ENCODE results near the gene CATSPER3.

The CATSPER3 gene

DNA sequence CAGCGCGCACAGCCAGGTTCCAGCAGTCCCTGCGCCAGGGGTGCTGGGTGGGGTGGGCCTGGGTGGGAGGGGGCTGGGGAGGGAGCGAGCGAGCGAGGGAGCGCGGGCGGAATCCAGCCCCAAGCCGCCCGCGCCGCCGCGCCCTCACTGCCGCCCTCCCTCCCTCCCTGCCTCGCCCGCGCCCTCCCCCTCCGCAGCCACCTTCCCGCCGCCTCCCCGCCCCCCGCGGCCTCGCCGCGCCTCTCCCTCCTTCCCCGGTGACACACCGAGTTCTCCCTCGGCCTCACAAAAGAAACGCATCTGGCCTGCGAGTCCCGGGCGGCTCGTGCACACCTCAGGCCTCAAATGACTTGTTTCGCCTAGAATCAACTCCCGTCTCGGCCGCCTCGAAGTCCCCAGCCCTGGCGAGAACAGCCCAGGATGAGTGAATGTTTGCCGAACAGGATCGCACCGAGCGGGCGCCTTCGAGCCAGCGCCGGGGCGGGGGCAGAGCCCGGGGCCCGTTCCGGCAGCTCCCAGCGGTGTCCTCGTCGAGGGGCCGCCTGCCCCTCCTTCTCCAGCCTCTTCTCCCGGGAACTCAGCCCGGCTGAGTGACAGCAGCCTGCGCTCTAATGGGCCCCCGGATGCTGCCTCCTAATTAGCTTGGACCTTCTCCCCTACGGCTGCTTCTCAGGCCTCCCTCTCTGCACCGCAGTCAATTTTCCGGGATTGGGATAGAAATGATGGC lies 66.7 kb downstream of the CATSPER3 start:
- H3K27ac Mint-ChIP-seq, result no peak overlapping the region
- H3K27me3 Mint-ChIP-seq (ENCODE audit: low read depth, poor library complexity), result peaks cover 94% of the 10 kb centered on the region
- peaks cover under 1% of the 10 kb centered on the region for H3K9me3 Mint-ChIP-seq
- DNase-seq, result peak; percentile 73
- H3K36me3 Mint-ChIP-seq (ENCODE audit: low read depth), result no peaks in the 10 kb centered on the region
- H3K4me1 Mint-ChIP-seq, result peaks cover 32% of the 10 kb centered on the region
- H3K4me3 Mint-ChIP-seq, result peak overlapping the region; percentile 82
- TF ChIP-seq, protein P1, sequence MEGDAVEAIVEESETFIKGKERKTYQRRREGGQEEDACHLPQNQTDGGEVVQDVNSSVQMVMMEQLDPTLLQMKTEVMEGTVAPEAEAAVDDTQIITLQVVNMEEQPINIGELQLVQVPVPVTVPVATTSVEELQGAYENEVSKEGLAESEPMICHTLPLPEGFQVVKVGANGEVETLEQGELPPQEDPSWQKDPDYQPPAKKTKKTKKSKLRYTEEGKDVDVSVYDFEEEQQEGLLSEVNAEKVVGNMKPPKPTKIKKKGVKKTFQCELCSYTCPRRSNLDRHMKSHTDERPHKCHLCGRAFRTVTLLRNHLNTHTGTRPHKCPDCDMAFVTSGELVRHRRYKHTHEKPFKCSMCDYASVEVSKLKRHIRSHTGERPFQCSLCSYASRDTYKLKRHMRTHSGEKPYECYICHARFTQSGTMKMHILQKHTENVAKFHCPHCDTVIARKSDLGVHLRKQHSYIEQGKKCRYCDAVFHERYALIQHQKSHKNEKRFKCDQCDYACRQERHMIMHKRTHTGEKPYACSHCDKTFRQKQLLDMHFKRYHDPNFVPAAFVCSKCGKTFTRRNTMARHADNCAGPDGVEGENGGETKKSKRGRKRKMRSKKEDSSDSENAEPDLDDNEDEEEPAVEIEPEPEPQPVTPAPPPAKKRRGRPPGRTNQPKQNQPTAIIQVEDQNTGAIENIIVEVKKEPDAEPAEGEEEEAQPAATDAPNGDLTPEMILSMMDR (IDR thresholded peaks at IDR 0.05), result no peak

DNA sequence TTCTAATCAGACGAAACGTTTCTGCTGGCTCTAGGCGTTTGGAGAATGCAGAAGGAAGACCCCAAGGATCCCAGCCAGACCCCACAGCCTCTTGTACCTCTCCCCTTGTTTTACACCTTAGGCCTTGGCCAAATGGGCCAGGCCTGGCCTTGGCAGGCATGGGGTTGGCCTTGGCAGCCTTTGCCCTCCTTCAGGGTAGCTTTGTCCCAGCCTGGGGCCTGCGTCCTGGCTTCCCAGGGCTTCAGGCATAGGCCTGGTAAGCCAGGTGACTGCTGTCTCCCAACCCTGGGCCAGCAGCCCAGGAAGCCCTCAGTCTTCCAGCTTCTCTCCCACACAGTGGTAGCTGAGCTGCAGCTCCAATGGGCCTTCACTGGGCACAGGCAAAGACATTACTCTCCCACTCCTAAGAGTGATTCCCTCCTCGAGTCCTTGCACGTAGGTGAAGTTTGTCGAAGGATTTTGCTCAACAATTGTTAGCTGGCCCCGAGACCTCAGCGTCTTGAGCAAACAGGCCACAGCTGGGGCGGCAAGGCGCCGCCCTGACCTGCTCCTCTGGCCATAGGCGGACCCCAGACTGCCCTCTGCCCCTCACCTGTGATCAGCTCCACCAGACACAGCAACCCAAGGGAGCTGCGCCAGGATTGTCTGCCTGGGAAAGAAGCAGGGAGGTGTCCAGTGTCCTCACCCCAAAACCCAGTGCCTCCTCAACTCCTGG lies 67.4 kb downstream of the CATSPER3 start:
- Mint-ChIP-seq H3K4me1 (peaks cover 25% of the 10 kb centered on the region), H3K4me3 (peak overlapping the region; percentile 82), H3K27me3 (ENCODE audit: low read depth, poor library complexity) (peaks cover 92% of the 10 kb centered on the region), H3K36me3 (ENCODE audit: low read depth) (no peaks in the 10 kb centered on the region), H3K27ac (no peak overlapping the region), H3K9me3 (no peaks in the 10 kb centered on the region)
- no peak for DNase-seq
- TF ChIP-seq, protein P1 (IDR thresholded peaks at IDR 0.05), result no peak

DNA sequence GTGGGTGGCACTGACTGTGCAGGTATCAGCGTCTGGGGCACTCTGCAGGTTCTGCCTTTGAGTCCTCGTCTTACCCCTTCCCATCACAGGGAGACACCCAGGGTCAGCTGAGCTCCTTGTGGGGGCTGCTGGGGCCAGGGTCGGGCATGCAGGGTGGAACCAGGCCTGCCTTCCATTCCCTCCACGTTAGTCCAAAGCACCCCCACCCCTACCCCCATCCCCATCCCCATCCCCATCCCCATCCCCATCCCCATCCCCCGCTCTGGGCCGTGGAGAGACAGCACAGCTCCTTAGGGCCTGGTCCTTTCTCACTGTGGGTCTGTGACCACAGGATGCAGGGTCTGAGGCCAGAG lies 67.9 kb downstream of the CATSPER3 start:
- Mint-ChIP-seq H3K27ac (no peak overlapping the region), H3K27me3 (ENCODE audit: low read depth, poor library complexity) (peaks cover 92% of the 10 kb centered on the region), H3K36me3 (ENCODE audit: low read depth) (no peaks in the 10 kb centered on the region), H3K4me1 (peaks cover 25% of the 10 kb centered on the region), H3K4me3 (no peak overlapping the region), H3K9me3 (no peaks in the 10 kb centered on the region)
- no peak for DNase-seq
- TF ChIP-seq, protein P1 (IDR thresholded peaks at IDR 0.05), result no peak

DNA sequence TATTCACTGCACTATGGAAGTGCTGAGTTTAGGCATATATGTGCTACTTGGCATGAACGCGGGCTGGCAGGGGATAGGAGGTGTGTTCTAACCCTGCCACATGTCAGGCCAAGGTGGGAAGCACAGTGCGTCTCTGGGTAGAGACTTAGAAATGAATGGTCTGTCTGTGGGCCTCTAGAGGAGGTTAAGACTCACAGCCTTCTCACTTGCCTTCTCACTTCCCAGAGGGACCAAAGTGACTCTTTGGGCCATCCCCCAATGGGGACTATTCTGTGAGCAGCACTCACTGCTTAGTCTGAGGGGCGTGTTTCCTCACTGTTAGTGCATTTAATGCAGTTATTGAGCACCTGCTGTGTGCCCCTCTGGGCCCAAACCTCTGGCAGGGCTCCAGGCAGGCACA lies 68.7 kb downstream of the CATSPER3 start:
- DNase-seq, result no peak
- no peak overlapping the region for H3K27ac Mint-ChIP-seq
- no peaks in the 10 kb centered on the region for H3K36me3 Mint-ChIP-seq (ENCODE audit: low read depth)
- no peak overlapping the region for H3K4me3 Mint-ChIP-seq
- TF ChIP-seq, protein P1 (IDR thresholded peaks at IDR 0.05), result no peak
- peaks cover 25% of the 10 kb centered on the region for H3K4me1 Mint-ChIP-seq
- peaks cover 92% of the 10 kb centered on the region for H3K27me3 Mint-ChIP-seq (ENCODE audit: low read depth, poor library complexity)
- H3K9me3 Mint-ChIP-seq, result no peaks in the 10 kb centered on the region

DNA sequence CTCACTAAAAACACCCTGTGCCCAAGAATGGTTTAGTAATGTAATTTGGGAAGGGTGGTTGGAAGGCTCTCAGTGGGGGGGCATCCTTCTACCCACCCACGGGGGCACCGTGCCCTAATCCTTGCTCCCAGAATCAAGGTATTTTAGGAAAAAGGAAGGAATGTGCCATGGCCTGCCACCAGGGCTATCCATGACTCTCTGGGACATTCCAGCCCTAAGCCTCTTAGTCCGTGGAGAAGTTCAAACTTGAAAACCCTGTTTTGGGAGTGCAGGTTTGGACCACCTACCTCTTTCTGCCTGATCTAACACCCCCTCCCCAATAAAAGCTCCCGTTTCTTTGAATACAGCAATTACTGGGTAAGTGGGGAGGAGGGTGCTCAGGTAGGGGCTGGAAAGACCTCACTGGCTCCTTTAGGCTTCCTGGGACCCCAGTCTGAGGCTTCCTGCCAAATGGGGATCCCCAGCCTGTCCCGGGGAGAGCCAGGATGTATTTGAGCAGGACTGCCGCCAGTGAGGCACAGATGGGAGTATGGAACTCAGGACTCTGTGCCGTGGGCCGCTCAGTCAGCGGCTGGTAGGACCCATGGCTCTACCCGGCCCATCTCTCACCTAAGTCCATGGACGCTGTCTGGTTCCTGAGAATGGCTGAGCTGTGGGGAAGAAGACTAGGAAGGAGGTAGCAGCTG lies 70.0 kb downstream of the CATSPER3 start:
- Mint-ChIP-seq H3K36me3 (ENCODE audit: low read depth) (no peaks in the 10 kb centered on the region), H3K27me3 (ENCODE audit: low read depth, poor library complexity) (peaks cover 92% of the 10 kb centered on the region), H3K4me3 (no peak overlapping the region), H3K4me1 (peaks cover 15% of the 10 kb centered on the region), H3K9me3 (no peaks in the 10 kb centered on the region), H3K27ac (no peak overlapping the region)
- no peak for DNase-seq
- TF ChIP-seq, protein P1 (IDR thresholded peaks at IDR 0.05), result no peak

Measured in nephron progenitor cell (in vitro differentiated cells).